GM10847 (cell line): ENCODE results near the gene CASP8AP2.
A peak's percentile ranks its signal among the peaks of the same experiment; 100 is the strongest.

Source experiments
- POLR2A ChIP-seq: IDR thresholded peaks from 2 replicates; pipeline ENCODE4 v1.6.1; 2011; ENCODE audit not compliant: insufficient read length; ENCODE audit errors: extremely low read depth

CASP8AP2 gene

GRCh38 chr6:89829472-89830169, at the start of gene CASP8AP2:
Gene CASP8AP2 (plus strand): TSS chr6:89829880.
- TF ChIP-seq POLR2A: peak; percentile 78

GRCh38 chr6:89781070-89782034, 48.3 kb upstream of the CASP8AP2 start:
- no peak for TF ChIP-seq POLR2A

DNA sequence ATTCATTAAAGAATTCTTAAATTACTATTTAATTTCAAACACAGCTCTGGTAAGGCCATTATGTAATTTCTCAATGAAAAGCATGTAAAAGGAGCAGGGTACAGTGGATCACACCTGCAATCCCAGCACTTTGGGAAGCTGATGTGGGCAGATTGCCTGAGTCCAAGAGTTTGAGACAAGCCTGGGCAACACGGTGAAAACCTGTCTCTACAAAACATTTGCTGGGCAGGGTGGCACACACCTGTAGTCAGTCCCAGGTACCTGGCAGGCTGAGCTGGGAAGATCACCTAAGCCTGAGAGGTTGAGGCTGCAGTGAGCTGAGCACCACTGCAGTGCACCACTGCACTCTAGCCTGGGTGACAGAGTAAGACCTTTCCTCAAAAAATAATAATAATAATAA, 47.5 kb upstream of the CASP8AP2 start:
- no peak for TF ChIP-seq POLR2A

GRCh38 chr6:89784838-89785237, 44.8 kb upstream of the CASP8AP2 start:
- no peak for TF ChIP-seq POLR2A

DNA sequence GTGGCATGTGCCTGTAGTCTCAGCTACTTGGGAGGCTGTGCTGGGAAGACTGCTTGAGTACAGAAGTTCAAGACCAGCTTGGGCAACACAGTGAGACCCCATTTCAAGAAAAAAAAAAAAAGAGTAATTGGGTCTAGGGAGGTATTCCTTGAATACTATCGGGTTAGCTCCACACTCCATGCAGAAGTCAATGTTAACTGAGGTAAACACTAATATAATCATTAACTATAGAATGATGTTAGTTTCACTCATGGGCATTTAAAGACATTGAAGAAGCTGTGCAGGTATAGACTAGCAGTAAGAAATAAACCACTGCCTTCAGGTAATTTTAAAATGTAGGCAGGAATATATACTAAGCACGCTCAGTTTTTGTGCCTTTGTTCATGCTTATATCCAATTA, 42.7 kb upstream of the CASP8AP2 start:
- TF ChIP-seq POLR2A: no peak

GRCh38 chr6:89787660-89788328, 41.9 kb upstream of the CASP8AP2 start:
- no peak for TF ChIP-seq POLR2A

GRCh38 chr6:89789980-89790379, 39.7 kb upstream of the CASP8AP2 start:
- no peak for TF ChIP-seq POLR2A

- TF ChIP-seq POLR2A: no peak
Observed at GRCh38 chr6:89790403-89790802, 39.3 kb upstream of the CASP8AP2 start.

DNA sequence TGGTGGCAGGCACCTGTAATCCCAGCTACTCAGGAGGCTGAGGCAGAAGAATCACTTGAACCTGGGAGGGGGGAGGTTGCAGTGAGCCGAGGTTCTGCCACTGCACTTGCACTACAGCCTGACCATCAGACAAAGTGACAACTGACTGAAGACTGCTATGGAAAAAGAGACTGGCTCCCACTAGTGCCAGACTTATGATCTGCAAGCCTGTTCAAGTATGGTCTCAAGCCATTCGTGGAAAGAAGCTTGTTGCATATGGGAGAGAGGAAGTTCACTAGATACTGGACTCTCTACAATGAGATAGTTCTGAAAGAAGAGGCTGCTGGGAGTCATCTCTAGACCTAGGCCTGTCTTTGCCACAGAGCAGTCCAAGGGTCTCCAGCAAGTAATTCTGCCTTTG, 36.8 kb upstream of the CASP8AP2 start:
- no peak for TF ChIP-seq POLR2A

- TF ChIP-seq POLR2A: no peak
Observed at GRCh38 chr6:89793586-89793985, 36.1 kb upstream of the CASP8AP2 start.

DNA sequence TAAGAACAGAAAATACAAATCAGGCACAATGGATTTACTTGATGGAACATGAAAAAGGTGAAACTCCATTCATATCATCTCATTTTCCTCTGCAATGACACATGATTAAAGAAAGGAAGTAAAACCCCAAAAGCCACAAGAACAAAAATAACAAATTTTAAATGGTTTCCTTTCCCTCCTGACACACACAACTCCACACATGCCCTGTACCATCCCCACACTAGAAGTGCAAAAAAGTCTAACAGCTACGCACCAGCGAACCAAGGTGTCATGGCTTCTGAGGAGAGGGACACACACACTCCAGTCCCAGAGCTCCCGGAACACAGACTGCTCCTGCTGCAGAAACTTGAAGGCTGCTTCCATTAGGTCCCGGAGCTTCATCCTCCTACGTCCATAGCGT, 35.4 kb upstream of the CASP8AP2 start:
- TF ChIP-seq POLR2A: no peak

- no peak for TF ChIP-seq POLR2A
Observed at GRCh38 chr6:89797317-89797716, 32.4 kb upstream of the CASP8AP2 start.

- no peak for TF ChIP-seq POLR2A
Observed at GRCh38 chr6:89799096-89799495, 30.6 kb upstream of the CASP8AP2 start.

GRCh38 chr6:89799756-89800155, 29.9 kb upstream of the CASP8AP2 start:
- TF ChIP-seq POLR2A: no peak

DNA sequence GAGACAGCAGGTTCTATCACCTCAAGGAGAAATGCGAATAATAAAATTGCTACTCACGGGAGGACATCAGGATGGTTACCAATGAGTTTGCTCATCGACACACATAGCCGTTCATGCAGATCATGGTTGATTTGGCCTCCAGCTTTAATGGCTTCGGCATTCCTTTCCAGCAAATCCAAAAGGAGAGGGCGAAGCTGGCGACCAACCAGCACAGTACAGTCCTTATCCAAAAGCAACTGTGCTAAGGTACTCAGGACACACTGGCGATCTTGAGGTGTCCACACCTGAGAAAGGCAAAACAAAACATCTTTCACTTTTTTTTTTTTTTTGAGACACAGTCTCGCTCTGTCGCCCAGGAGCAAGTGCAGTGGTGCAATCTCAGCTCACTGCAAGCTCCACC, 26.4 kb upstream of the CASP8AP2 start:
- no peak for TF ChIP-seq POLR2A
